LoVo (cell line): ENCODE data around the gene IPO4.
"Not testable (repeated sequence)": the region's sequence is repeated elsewhere in the genome, so short reads cannot be mapped to it uniquely, and the experiment has no call there.

Experiments used
- DNase-seq: peaks from one replicate; pipeline ENCODE4 v3.0.0-alpha.2; 2016; ENCODE audit warnings: low spot score

IPO4 gene

GRCh38 chr14:24188251-24189058 is at the start of gene IPO4:
Gene IPO4, minus strand, starts transcription at chr14:24188816. Its CDS starts 29 bp downstream, at chr14:24188787.
- DNase-seq, result peak; percentile 97

- no peak for DNase-seq
Observed at GRCh38 chr14:24238123-24238522, 49.5 kb upstream of the IPO4 start.

- DNase-seq, result no peak
Observed at GRCh38 chr14:24237463-24237955, 48.9 kb upstream of the IPO4 start.

GRCh38 chr14:24236689-24237462 is 48.3 kb upstream of the IPO4 start:
- DNase-seq, result no peak

GRCh38 chr14:24235804-24236688 is 47.4 kb upstream of the IPO4 start:
- no peak for DNase-seq

- no peak for DNase-seq
Observed at GRCh38 chr14:24234095-24235005, 45.7 kb upstream of the IPO4 start.

GRCh38 chr14:24233538-24233866 is 44.9 kb upstream of the IPO4 start:
- no peak for DNase-seq

- DNase-seq, result no peak
Observed at GRCh38 chr14:24232645-24233537, 44.3 kb upstream of the IPO4 start, which contains the start of gene GMPR2. Gene GMPR2, plus strand, starts transcription at chr14:24232929. Its CDS starts 325 bp downstream, at chr14:24233254.

- DNase-seq, result peak; percentile 83
Observed at GRCh38 chr14:24232121-24232644, 43.6 kb upstream of the IPO4 start, which contains the start of gene NEDD8. Gene NEDD8, minus strand, starts transcription at chr14:24232367. Its CDS starts 100 bp downstream, at chr14:24232267.

- no peak for DNase-seq
Observed at GRCh38 chr14:24231263-24232120, 42.9 kb upstream of the IPO4 start.

- DNase-seq, result no peak
Observed at GRCh38 chr14:24228902-24229301, 40.3 kb upstream of the IPO4 start.

- DNase-seq, result no peak
Observed at GRCh38 chr14:24226473-24226872, 37.9 kb upstream of the IPO4 start.

- DNase-seq, result no peak
Observed at GRCh38 chr14:24224618-24225071, 36.0 kb upstream of the IPO4 start.

- not testable (repeated sequence) for DNase-seq
Observed at GRCh38 chr14:24222987-24223386, 34.4 kb upstream of the IPO4 start.

- no peak for DNase-seq
Observed at GRCh38 chr14:24219521-24219920, 30.9 kb upstream of the IPO4 start.

- DNase-seq, result no peak
Observed at GRCh38 chr14:24219080-24219479, 30.5 kb upstream of the IPO4 start.

- not testable (repeated sequence) for DNase-seq
Observed at GRCh38 chr14:24216876-24217275, 28.3 kb upstream of the IPO4 start.

GRCh38 chr14:24216345-24216699 is 27.7 kb upstream of the IPO4 start:
- no peak for DNase-seq
